Testis (tissue), 3 donors: ENCODE measurements around the gene CDK6. TPM values are rescaled to one million over a fixed set of nuclear protein-coding genes. Genes with fewer than 3 reads are reported as not detected.

ENCODE experiments used
- DNase-seq: peaks from one replicate; pipeline ENCODE4 v3.0.0-alpha.2; 2019
- H3K27ac ChIP-seq, 2 donors: fragments of 200-600 bp; sonication (generic); one replicate each; pipeline ENCODE4 v1.5.1; 2019
- H3K27me3 ChIP-seq: fragments of 200-600 bp; sonication (generic); one replicate; pipeline ENCODE4 v1.5.1; 2019
- H3K36me3 ChIP-seq: fragments of 200-600 bp; sonication (generic); one replicate; pipeline ENCODE4 v1.5.1; 2017; ENCODE audit warnings: low read depth; ENCODE audit errors: missing control alignments
- H3K4me1 ChIP-seq: fragments of 200-600 bp; sonication (generic); one replicate; pipeline ENCODE4 v1.5.1; 2019
- H3K4me3 ChIP-seq, 2 donors: fragments of 200-600 bp; sonication (generic); one replicate each; pipeline ENCODE4 v1.5.1; 2017 to 2019
- H3K9me3 ChIP-seq: fragments of 200-600 bp; sonication (generic); one replicate; pipeline ENCODE4 v1.5.1; 2017
- CTCF ChIP-seq, 3 experiments: fragments of 450-650 bp in 2 of 3; fragments of 200-600 bp in 1 of 3; sonication (generic) in 1 of 3; IDR thresholded peaks; one replicate each; pipeline ENCODE4 v1.5.1; 2016 to 2019; ENCODE audit warnings: antibody characterized with exemption in 3 of 3, mild to moderate bottlenecking in 2 of 3, moderate library complexity in 1 of 3
- POLR2A ChIP-seq: fragments of 450-650 bp; IDR thresholded peaks from one replicate; pipeline ENCODE4 v1.6.1; 2017; ENCODE audit warnings: antibody characterized with exemption, mild to moderate bottlenecking, moderate library complexity
- WGBS, 2 donors: methylation state at CpG; one replicate each; pipeline ENCODE4 v1.1.5; 2018; 5-methylcytosine and 5-hydroxymethylcytosine counted together
- intact Hi-C: fragments of 100-400 bp; cut with DNase I; formaldehyde crosslinking; loops from one replicate; pipeline ENCODE4 v1.15.1; 2023; ENCODE audit warnings: low total_unique reads
- polyA plus RNA-seq: library from polyadenylated mRNA; stranded (reverse); fragments of 350-450 nt; fragmentation: Illumina TruSeq; extraction: RNeasy Lipid Tissue Mini Kit (QIAGEN cat#74804); gene quantifications from one replicate; pipeline ENCODE4 v1.2.3, GENCODE V29; 2014; ENCODE audit warnings: low read depth, low replicate concordance; ENCODE audit not compliant: insufficient read depth
- total RNA-seq, 2 donors: library from RNA; depleted of rRNA; stranded (reverse); fragments of >200 nt; gene quantifications; one replicate each; pipeline ENCODE4 v1.2.3, GENCODE V29; 2016

The CDK6 gene
- total and polyA plus RNA-seq, 3 donors from 2014 or later = 21.1 to 31.6 (median 22.8) TPM

- Histone ChIP-seq H3K27me3 (no peaks in the 10 kb centered on the region), H3K4me1 (peaks cover 5% of the 10 kb centered on the region), H3K27ac (no peak overlapping the region), H3K4me3 (no peak overlapping the region), H3K36me3 (no peaks in the 10 kb centered on the region), H3K9me3 (no peaks in the 10 kb centered on the region)
- intact Hi-C loops = no loop called here
- TF ChIP-seq CTCF (IDR thresholded peaks at IDR 0.05) (no peak), POLR2A (no peak)
- no peak for DNase-seq
- 60 to 67% methylated on average over 11 of the region's 11 CpGs for WGBS, 2 donors
Measured at GRCh38 chr7:92645114-92646061, 191.0 kb downstream of the CDK6 start.

- no peak for TF ChIP-seq CTCF (IDR thresholded peaks at IDR 0.05)
- TF ChIP-seq POLR2A = no peak
- 74 to 80% methylated on average over 6 of the region's 6 CpGs for WGBS, 2 donors
- Histone ChIP-seq H3K4me3 (no peak overlapping the region), H3K9me3 (no peaks in the 10 kb centered on the region), H3K4me1 (peaks cover 5% of the 10 kb centered on the region), H3K27ac (no peak overlapping the region), H3K27me3 (no peaks in the 10 kb centered on the region), H3K36me3 (no peaks in the 10 kb centered on the region)
- intact Hi-C loops = no loop called here
- DNase-seq = no peak
Measured at GRCh38 chr7:92644406-92645113, 191.8 kb downstream of the CDK6 start.

GRCh38 chr7:92643821-92644220 is 192.6 kb downstream of the CDK6 start:
- Histone ChIP-seq H3K4me1 (peaks cover 5% of the 10 kb centered on the region), H3K9me3 (no peaks in the 10 kb centered on the region), H3K27ac (no peak overlapping the region), H3K27me3 (no peaks in the 10 kb centered on the region), H3K36me3 (no peaks in the 10 kb centered on the region), H3K4me3 (no peak overlapping the region)
- 50 to 66% methylated on average over 2 of the region's 2 CpGs for WGBS, 2 donors
- TF ChIP-seq CTCF (IDR thresholded peaks at IDR 0.05) = no peak
- TF ChIP-seq POLR2A = no peak
- DNase-seq = no peak
- intact Hi-C loops = no loop called here

GRCh38 chr7:92641921-92642511 is 194.4 kb downstream of the CDK6 start:
- no peak overlapping the region for H3K27ac ChIP-seq
- peaks cover 5% of the 10 kb centered on the region for H3K4me1 ChIP-seq
- H3K9me3 ChIP-seq = no peaks in the 10 kb centered on the region
- 81 to 84% methylated on average over 4 of the region's 4 CpGs for WGBS, 2 donors
- TF ChIP-seq POLR2A (no peak), CTCF (IDR thresholded peaks at IDR 0.05) (no peak)
- H3K27me3 ChIP-seq = no peaks in the 10 kb centered on the region
- no peak overlapping the region for H3K4me3 ChIP-seq
- intact Hi-C loops = no loop called here
- no peaks in the 10 kb centered on the region for H3K36me3 ChIP-seq
- no peak for DNase-seq
